Measurements from ENCODE around the gene TRANK1. TPM values are rescaled to one million over a fixed set of nuclear protein-coding genes. Genes with fewer than 3 reads are reported as not detected.

The TRANK1 gene
- total RNA-seq, 1 donor from 2014 or later: 135 TPM

- ChIA-PET CTCF (interaction anchor here (2.8 kb wide), 1 partner anchor 80 kb away, joined by 23 read pairs; no protein-coding TSS in a partner anchor), POLR2A (interaction anchor here (2.5 kb wide), 1 partner anchor 115 kb away, joined by 20 read pairs; the partner anchor contains the start of genes EPM2AIP1 and MLH1)
- Mint-ChIP-seq H3K36me3 (ENCODE audit: low read depth) (peaks cover 31% of the 10 kb centered on the region), H3K27me3 (no peaks in the 10 kb centered on the region), H3K9me3 (no peaks in the 10 kb centered on the region), H3K27ac (peak overlapping the region; percentile 64), H3K4me3 (no peak overlapping the region), H3K4me1 (peaks cover 56% of the 10 kb centered on the region)
- TF ChIP-seq CTCF (IDR thresholded peaks at IDR 0.05): no peak
- DNase-seq: no peak
- intact Hi-C loops (cut with micrococcal nuclease): no loop called here
- ATAC-seq (ENCODE audit: low read depth): no peak
Measured at GRCh38 chr3:36877930-36878685, 66.7 kb downstream of the TRANK1 start.

GRCh38 chr3:36876181-36876936, 68.5 kb downstream of the TRANK1 start:
- Mint-ChIP-seq H3K36me3 (ENCODE audit: low read depth) (peaks cover 31% of the 10 kb centered on the region), H3K9me3 (no peaks in the 10 kb centered on the region), H3K27ac (peak overlapping the region; percentile 96), H3K4me3 (peak overlapping the region; percentile 75), H3K27me3 (no peaks in the 10 kb centered on the region), H3K4me1 (peaks cover 55% of the 10 kb centered on the region)
- ChIA-PET CTCF (interaction anchor here (1.1 to 2.8 kb wide), 5 partner anchors 9 to 82 kb away, joined by 3 to 23 read pairs (median 5); no protein-coding TSS in a partner anchor), POLR2A (interaction anchor here (0.7 to 2.5 kb wide), 13 partner anchors 12 to 116 kb away, joined by 3 to 27 read pairs (median 7); partner anchors contain the start of genes EPM2AIP1, MLH1 and TRANK1)
- intact Hi-C loops (cut with micrococcal nuclease): loop anchor here (1.0 kb wide), 2 partner anchors 15 to 36 kb away; no protein-coding TSS in a partner anchor
- no peak for TF ChIP-seq CTCF (IDR thresholded peaks at IDR 0.05)
- peak; percentile 85 for ATAC-seq (ENCODE audit: low read depth)
- no peak for DNase-seq

GRCh38 chr3:36875397-36875796, 69.5 kb downstream of the TRANK1 start:
- peaks cover 32% of the 10 kb centered on the region for H3K36me3 Mint-ChIP-seq (ENCODE audit: low read depth)
- H3K4me3 Mint-ChIP-seq: no peak overlapping the region
- POLR2A ChIA-PET: interaction anchor here (1.6 to 2.4 kb wide), 4 partner anchors 17 to 49 kb away, joined by 10 to 27 read pairs (median 12); no protein-coding TSS in a partner anchor
- DNase-seq: no peak
- H3K27me3 Mint-ChIP-seq: no peaks in the 10 kb centered on the region
- peaks cover 46% of the 10 kb centered on the region for H3K4me1 Mint-ChIP-seq
- intact Hi-C loops (cut with micrococcal nuclease): no loop called here
- no peak for ATAC-seq (ENCODE audit: low read depth)
- H3K9me3 Mint-ChIP-seq: no peaks in the 10 kb centered on the region
- no peak for TF ChIP-seq CTCF (IDR thresholded peaks at IDR 0.05)
- CTCF ChIA-PET: interaction anchor here (1.1 to 2.8 kb wide), 2 partner anchors 8 to 83 kb away, joined by 3 to 23 read pairs; no protein-coding TSS in a partner anchor
- H3K27ac Mint-ChIP-seq: peak overlapping the region; percentile 59

- peaks cover 36% of the 10 kb centered on the region for H3K36me3 Mint-ChIP-seq (ENCODE audit: low read depth)
- ChIA-PET POLR2A (no interaction called here), CTCF (interaction anchor here (0.6 to 1.4 kb wide), 2 partner anchors 85 to 245 kb away, joined by 3 to 4 read pairs; no protein-coding TSS in a partner anchor)
- TF ChIP-seq CTCF (IDR thresholded peaks at IDR 0.05): no peak
- H3K4me3 Mint-ChIP-seq: no peak overlapping the region
- intact Hi-C loops (cut with micrococcal nuclease): no loop called here
- peak overlapping the region; percentile 59 for H3K27ac Mint-ChIP-seq
- ATAC-seq (ENCODE audit: low read depth) (no peak), DNase-seq (no peak)
- H3K9me3 Mint-ChIP-seq: no peaks in the 10 kb centered on the region
- H3K4me1 Mint-ChIP-seq: peaks cover 44% of the 10 kb centered on the region
- H3K27me3 Mint-ChIP-seq: no peaks in the 10 kb centered on the region
Measured at GRCh38 chr3:36874424-36874823, 70.4 kb downstream of the TRANK1 start.

Data from activated B cell treated with CpG ODN at 0.5 μM for 24 hours (primary cell).